GM21576 (cell line): ENCODE results near the gene ELMO2.

ENCODE experiments used
- ATAC-seq: cut with Tn5 transposase; IDR thresholded peaks from one replicate; pipeline ENCODE4 v1.9.1; 2021; ENCODE audit warnings: mild to moderate bottlenecking, moderate library complexity; ENCODE audit not compliant: unreplicated experiment

ELMO2 gene

GRCh38 chr20:46406200-46406985 lies at the start of gene ELMO2:
Gene ELMO2, minus strand, starts transcription at chr20:46406615. Its CDS starts 12,133 bp downstream, at chr20:46394482.
- peak; percentile 87 for ATAC-seq

- no peak for ATAC-seq
Measured at GRCh38 chr20:46455729-46456128, 49.3 kb upstream of the ELMO2 start.

GRCh38 chr20:46446851-46447250 lies 40.4 kb upstream of the ELMO2 start:
- no peak for ATAC-seq

GRCh38 chr20:46439837-46440236 lies 33.4 kb upstream of the ELMO2 start:
- ATAC-seq: no peak

- no peak for ATAC-seq
Measured at GRCh38 chr20:46438156-46438750, 31.8 kb upstream of the ELMO2 start.

GRCh38 chr20:46435146-46435545 lies 28.7 kb upstream of the ELMO2 start:
- ATAC-seq: no peak

- ATAC-seq: no peak
Measured at GRCh38 chr20:46434597-46434996, 28.2 kb upstream of the ELMO2 start.

GRCh38 chr20:46433051-46433450 lies 26.6 kb upstream of the ELMO2 start:
- no peak for ATAC-seq

- no peak for ATAC-seq
Measured at GRCh38 chr20:46430921-46431712, 24.7 kb upstream of the ELMO2 start.

- ATAC-seq: no peak
Measured at GRCh38 chr20:46427384-46427783, 21.0 kb upstream of the ELMO2 start.

GRCh38 chr20:46423882-46424482 lies 17.6 kb upstream of the ELMO2 start:
- no peak for ATAC-seq

GRCh38 chr20:46423342-46423741 lies 16.9 kb upstream of the ELMO2 start:
- no peak for ATAC-seq

GRCh38 chr20:46420878-46421277 lies 14.5 kb upstream of the ELMO2 start:
- no peak for ATAC-seq

GRCh38 chr20:46419882-46420281 lies 13.5 kb upstream of the ELMO2 start:
- ATAC-seq: no peak

GRCh38 chr20:46416839-46417238 lies 10.4 kb upstream of the ELMO2 start:
- ATAC-seq: no peak

- no peak for ATAC-seq
Measured at GRCh38 chr20:46416421-46416820, 10.0 kb upstream of the ELMO2 start.

- no peak for ATAC-seq
Measured at GRCh38 chr20:46415773-46416172, 9.4 kb upstream of the ELMO2 start.

- ATAC-seq: no peak
Measured at GRCh38 chr20:46414608-46415007, 8.2 kb upstream of the ELMO2 start.

GRCh38 chr20:46411637-46412036 lies 5.2 kb upstream of the ELMO2 start:
- no peak for ATAC-seq

GRCh38 chr20:46408281-46408731 lies 1.9 kb upstream of the ELMO2 start:
- ATAC-seq: no peak

- ATAC-seq: no peak
Measured at GRCh38 chr20:46407671-46407996, 1.2 kb upstream of the ELMO2 start.
